ENCODE results near the gene RIOK3.

The RIOK3 gene

DNA sequence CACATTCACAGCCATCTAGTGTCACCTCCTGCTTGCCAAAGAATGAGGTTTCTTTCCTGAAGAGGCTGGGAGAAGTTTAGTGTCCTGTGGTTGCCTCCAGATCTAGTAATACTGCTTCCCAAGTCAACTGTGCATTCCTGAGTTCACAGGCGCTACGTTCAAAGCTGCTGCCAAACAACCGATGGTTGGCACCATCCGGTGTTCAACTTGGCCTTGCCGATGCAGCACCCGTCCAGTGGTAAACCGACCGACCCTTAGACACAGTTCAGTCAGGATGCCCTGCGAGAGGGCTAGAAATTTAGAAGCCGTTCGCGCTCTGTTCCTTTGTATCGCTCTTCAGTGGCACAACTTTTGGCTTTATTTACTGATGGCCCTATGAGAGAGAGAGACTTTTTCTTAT lies 78.8 kb downstream of the RIOK3 start:
- peaks cover 42% of the 10 kb centered on the region for H3K36me3 ChIP-seq (ENCODE audit: low read length)
- no peaks in the 10 kb centered on the region; the same call in 1 of the 2 replicates for H3F3A ChIP-seq (ENCODE audit: insufficient read depth)

More for the DNA sequence above, 78.8 kb downstream of the RIOK3 start:
- TF ChIP-seq EZH2phosphoT487 (conservative IDR thresholded peaks at IDR 0.05; ENCODE audit: low read length), result no peak
- TF ChIP-seq, protein P1, sequence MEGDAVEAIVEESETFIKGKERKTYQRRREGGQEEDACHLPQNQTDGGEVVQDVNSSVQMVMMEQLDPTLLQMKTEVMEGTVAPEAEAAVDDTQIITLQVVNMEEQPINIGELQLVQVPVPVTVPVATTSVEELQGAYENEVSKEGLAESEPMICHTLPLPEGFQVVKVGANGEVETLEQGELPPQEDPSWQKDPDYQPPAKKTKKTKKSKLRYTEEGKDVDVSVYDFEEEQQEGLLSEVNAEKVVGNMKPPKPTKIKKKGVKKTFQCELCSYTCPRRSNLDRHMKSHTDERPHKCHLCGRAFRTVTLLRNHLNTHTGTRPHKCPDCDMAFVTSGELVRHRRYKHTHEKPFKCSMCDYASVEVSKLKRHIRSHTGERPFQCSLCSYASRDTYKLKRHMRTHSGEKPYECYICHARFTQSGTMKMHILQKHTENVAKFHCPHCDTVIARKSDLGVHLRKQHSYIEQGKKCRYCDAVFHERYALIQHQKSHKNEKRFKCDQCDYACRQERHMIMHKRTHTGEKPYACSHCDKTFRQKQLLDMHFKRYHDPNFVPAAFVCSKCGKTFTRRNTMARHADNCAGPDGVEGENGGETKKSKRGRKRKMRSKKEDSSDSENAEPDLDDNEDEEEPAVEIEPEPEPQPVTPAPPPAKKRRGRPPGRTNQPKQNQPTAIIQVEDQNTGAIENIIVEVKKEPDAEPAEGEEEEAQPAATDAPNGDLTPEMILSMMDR (IDR thresholded peaks at IDR 0.05; ENCODE audit: insufficient read depth, low read length, poor library complexity, severe bottlenecking), result no peak
- H3K9me2 ChIP-seq (replicated peaks; ENCODE audit: insufficient read depth, low read length), result no peaks in the 10 kb centered on the region
- H3K4me3 ChIP-seq (ENCODE audit: insufficient read depth, low read length, poor library complexity, severe bottlenecking), result no peak overlapping the region
- H4K20me1 ChIP-seq (ENCODE audit: low read depth, low read length), result no peaks in the 10 kb centered on the region
- no peak overlapping the region for H3K4me2 ChIP-seq (ENCODE audit: low read depth, low read length, poor library complexity, severe bottlenecking)
- H3K9ac ChIP-seq (ENCODE audit: low read length), result no peak overlapping the region
- H3K9me3 ChIP-seq (ENCODE audit: insufficient read depth, low read length), result no peaks in the 10 kb centered on the region
- H3K79me2 ChIP-seq (ENCODE audit: insufficient read depth, low read length), result no peaks in the 10 kb centered on the region
- no peak overlapping the region for H2AFZ ChIP-seq (ENCODE audit: low read depth, low read length, severe bottlenecking)
- no peak overlapping the region for H3K27ac ChIP-seq (ENCODE audit: low read depth, low read length)
- no peaks in the 10 kb centered on the region for H3K27me3 ChIP-seq (ENCODE audit: low read length)

All from SU-DHL-6 (cell line).